CD4-positive, alpha-beta T cell treated with Interferon alpha-2 for 1 hour (primary cell): ENCODE results near the gene NPR3.

Experiments
- DNase-seq, 2 donors: peaks; one replicate each; pipeline ENCODE4 v3.0.0-alpha.2; 2020 to 2022

The NPR3 gene

DNA sequence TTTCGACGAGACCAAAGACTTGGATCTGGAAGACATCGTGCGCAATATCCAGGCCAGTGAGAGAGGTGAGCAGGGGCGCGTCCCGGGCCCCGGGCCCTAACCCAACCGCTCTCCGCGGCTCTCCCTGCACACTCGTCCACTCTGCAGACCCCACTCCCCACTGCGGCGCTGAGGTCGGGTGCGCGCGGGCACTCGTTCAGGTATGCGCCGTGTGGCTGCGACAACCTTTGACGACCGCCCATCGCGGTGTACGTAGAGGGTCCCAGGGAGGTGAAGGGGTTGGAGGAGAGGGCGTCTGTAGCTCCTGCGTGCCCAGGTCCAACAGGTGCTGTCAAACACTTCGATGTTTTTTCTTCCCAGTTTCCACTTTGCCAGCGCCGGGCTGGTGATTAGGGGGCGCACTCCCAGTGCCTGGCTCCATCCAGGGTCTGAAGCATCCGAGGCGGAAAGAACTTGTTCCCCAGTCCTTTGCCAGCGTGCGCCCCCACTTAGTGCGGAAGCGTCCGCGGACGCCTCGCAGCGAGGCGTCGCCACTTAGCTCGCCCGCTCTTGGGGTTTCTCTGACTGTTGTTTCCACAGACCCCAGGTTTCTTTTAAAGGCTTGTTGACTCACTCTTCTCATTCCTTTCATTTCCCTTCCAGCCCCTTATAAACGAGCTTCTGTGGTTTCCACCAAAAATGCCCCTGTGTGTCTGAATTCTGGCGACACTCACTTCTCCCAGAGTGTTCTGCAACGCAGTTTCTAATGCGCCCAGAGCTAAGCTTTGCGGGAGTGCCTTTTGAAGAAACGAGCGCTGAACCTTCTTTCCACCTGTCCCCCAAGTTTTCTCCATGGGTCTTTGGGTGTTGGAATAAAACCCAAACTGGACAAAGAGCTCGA lies 1.6 kb downstream of the NPR3 start:
- DNase-seq = no peak

DNA sequence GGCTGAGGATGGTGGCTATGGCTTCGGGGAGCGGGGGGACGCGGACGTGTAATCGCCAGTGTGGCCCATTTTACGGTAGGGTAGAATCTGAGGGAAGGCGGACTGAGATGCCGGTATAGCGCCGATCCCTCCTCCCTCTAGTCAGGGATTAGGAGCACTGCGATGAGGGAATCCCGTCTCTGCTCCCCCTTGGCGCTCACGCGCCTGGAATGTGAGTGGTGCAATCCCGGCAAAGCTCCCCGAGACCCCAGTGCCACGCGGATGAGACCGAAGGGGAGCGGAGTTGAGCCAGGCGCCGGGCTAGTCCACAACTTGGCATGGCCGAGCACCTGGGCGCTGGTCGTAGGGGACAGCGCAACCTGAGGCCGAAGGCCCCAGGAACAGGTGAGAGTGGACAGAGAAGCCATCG lies 2.2 kb downstream of the NPR3 start:
- DNase-seq = no peak

DNA sequence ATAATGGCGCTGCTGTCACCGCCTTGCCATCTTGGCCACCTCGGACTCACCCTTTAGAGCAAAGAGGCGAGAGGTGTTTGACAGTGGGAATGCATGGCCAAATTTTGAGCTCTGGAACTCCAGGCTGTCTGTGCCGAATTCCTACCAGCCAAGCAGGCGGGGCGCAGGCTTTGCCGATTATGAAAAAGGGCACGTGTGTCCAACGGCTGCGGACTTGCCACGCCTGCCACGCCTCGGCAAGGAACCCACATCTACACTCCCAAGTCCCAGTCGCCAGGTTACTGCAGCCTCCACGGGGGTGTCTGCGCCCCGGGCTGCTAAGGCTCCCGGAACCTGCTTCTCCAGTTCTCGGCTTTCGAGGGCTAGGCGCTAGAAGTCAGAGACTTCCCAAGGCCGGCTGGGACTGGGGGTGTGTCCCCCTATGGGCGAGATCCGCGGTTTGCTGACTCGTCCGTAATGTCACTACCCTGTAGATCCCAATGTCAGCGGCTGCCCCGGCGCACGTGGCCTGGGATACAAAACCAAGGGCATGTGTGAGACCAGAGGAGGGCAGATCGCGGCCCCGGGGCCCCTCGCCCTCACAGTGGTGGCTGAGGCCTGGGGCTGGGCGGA lies 2.8 kb downstream of the NPR3 start:
- DNase-seq = no peak

DNA sequence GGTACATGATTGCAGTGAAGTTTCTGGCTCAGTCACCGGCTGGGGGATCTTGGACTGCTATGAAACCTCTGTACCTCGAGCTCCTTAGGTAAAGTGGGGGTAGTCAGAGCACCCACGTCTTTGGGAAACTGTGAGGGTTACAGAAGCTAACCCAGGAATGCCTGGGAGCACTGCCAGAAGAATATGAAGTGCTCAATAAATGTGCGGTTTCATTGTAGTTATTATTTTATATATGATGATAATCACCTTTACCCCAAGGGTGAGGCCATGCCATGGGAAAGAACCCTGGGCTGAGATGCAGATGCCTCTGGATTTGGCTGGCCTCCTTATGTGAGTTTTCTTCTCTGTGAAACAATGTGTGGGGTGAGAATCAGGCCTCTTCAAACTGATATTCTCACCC lies 3.7 kb downstream of the NPR3 start:
- DNase-seq = no peak

DNA sequence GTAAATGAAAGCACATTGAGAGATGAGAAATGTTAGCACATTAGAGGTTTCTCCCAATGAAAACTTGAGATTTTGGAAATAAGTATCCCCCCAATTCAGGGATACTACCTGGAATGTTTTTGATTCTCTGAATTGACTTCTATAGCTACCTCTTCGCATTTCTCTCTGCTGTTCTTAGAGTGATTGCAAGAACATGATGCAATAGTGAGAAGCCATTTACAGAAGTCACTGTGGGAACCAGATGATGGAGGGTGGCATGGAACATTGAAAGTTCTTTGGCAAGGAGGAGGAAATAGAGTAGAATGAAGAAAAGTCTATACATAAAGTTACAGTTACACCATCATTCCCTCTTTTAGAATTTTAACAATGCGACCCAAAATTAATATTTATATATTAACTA lies 9.2 kb downstream of the NPR3 start:
- no peak for DNase-seq

DNA sequence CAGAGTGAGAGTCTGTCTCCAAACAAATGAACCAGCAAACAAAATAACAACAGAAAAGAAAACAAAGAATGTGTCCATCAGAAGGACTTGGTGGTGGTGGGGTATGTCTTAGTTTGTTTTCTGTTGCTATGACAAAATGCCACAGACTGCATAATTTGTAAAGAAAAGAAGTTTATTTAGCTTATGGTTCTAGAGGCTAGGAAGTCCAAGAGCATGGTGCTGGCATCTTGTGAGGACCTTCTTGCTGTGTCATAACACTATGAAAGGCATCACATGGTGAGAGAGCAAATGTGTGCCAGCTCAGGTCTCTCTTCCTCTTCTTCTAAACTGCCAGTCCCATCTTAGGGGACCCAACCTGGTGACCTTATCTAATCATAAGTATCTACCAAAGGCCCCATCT lies 10.5 kb downstream of the NPR3 start:
- DNase-seq = no peak

DNA sequence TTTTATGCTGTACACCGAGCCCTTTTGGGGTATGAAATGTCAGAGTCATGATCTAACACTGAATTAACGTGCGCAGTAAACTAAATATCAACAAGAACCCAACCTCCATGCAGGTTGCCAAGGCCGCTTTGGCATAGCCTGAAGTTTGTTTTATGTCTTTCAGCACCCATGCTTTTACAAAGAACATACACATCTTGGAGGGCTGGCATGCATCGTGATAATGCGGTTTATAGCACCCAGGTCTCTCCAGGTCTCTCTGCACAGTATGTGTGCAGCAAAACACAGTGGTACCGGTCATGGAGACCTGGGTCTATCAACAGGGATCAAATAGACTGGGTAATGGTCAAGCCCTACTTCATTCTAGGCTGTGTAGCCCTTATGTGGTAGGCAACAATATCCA lies 11.8 kb downstream of the NPR3 start:
- DNase-seq = no peak

DNA sequence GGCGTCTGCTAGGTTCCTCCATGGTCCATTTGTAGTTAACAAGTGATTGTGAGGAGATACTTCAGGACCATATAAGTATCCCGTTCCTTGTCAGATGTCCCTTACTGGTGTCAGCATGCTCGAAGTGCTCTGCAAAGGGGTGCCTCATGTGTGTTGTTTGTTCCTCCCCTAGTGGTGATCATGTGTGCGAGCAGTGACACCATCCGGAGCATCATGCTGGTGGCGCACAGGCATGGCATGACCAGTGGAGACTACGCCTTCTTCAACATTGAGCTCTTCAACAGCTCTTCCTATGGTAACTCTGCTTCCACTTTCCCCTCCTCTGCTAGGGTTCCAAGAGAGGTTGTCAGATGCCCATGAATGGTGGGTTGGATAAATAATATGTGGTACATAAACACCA lies 13.4 kb downstream of the NPR3 start:
- DNase-seq = no peak

DNA sequence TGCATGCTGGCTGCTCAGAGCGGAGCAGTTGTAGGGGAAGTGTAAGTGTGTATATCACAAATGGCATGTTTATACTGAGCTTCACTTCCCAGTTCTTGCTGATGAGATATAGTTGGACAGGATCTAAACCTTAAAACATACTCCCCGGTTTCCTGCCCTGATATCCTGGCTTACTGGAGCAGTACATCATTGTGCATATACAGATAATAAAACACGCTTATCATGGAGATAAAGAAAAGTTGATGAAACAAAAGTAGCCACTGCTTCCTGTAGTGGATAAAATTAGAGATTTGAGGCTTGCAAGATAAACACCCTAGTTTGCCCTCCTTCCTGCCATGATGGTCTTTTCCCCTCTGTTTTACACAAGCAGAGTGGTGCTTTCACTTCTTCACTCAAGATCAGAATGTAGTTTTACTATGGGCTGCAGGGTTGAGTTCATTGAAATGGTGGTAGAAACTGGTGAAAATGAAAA lies 15.0 kb downstream of the NPR3 start:
- DNase-seq = no peak

DNA sequence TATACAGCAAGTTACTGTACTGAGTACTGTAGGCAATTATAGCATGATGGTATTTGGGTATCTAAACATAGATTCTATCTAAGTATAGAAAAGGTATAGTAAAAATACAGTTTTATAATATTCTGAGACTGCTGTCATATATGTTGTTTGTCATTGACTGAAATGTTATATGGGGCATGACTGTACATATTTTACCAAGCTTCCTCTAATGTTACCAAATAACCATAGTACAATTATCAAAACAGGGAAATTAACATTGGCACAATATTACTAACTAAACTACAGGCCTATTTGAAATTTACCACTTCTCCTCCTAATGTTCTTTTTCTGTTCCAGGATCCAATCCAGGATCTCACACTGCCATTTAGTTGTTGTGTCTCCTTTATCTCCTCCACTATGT lies 18.5 kb downstream of the NPR3 start:
- DNase-seq = no peak

DNA sequence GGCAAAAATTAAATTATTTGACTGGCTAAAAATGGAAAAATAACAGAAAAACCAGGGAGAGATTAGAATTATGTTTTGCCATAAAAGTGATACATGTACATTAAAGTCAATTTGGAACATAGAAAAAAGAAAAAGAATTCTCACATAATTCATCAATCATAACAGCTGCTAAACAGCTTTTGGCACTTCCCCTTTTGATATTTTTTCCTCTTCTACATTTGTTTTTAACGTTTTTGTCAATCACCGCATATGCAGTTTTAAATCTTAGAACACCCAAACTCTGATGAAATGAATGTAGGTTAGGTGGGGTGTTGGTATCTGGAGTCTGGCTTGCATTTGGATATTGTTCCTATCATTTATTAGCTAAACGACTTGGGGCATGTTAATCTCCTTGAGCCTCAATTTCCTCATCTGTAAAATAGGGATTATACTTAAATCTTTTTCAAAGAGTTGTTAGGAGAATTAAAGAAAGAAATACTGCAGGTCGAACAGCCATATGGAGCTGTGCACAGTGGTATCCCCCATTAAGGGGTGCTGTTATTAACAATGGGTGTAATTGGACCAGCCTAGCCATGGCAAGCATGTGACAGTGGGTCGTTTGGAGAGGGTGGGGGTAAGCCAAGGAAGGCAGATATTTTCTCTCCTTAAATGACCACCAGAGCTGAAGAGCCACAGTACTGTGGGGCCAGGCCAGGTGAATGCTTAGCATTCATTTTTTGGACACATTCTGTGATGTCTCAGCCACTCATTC lies 22.6 kb downstream of the NPR3 start:
- DNase-seq = no peak

DNA sequence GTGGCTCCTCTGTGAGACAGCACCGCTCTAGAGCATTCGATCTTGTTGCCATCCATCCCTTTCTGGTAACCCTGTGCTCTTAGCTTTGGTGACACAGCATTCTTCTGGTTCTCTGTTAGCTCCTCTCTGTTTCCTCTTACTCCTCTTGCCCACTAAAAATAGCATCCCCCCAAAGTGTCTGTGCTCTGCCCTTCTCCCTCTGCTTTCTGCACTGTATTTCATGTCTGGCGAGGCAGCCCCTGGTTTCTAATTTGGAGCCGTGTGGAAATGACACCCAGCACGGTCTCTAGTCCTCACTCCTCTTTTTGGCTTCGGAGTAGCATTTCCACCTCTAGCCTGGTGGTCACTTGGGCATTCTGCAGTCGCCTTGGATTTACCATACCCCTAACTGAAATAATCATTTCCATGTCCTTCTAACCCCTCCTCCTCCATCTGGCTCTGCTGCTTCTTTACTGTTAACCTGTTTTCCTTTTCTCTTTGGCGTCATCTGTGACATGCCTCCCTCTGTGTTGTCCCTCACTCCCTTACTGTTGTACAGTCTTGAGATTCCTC lies 23.8 kb downstream of the NPR3 start:
- no peak for DNase-seq

DNA sequence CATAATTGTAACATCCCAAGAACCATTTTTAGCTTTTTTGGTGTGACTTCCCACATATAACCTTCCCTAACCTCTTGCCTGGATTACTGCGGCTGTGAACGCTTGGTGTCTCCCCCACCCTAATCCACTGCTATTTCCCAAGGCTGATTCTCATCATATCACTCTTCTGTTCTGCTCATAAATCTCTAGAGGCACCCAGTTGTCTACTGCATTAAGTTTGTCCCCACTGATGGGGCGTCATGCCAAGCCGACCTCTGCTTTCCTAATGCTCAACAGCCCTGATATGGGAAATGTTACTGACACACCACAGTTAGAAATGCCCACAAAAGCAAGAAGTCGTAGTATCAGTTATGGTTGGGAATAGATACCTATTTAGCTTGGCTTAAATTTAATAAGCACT lies 24.4 kb downstream of the NPR3 start:
- no peak for DNase-seq

DNA sequence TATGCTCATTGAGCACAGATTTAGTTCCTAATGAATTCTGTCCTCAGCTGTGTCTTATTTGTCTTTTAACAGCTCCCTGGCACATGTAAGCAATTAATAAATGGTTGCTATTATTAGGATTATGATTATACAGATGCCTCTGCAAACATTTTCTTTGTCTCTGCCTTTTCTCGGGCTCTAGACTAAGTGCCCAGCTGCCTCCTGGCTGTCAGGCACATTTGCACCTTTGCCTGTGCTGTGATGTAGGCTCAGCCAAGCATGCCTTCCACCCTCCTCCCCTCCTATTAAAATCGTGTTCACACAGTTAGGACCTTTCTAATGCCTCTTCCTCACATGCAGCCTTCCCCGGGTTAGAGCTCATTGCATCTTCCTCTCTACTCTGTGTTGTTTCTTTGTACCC lies 25.7 kb downstream of the NPR3 start:
- no peak for DNase-seq

DNA sequence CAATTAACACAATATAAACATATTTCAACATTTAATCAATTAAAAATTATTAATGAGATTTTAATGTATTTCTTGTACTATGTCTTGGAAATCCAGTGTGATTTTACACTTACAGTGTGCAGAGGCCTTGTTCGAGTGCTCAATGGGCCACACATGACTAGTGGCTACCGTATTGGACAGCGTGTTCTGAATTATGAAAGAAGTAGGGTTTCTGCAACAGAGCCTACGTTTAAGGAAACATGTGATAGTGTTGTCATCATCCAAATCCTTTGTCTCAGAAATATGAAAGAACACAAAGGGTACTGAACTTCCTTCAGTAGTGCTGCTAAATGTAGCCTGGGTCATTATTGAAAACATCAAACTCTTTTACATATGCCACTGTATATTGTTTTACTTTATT lies 29.5 kb downstream of the NPR3 start:
- no peak for DNase-seq

DNA sequence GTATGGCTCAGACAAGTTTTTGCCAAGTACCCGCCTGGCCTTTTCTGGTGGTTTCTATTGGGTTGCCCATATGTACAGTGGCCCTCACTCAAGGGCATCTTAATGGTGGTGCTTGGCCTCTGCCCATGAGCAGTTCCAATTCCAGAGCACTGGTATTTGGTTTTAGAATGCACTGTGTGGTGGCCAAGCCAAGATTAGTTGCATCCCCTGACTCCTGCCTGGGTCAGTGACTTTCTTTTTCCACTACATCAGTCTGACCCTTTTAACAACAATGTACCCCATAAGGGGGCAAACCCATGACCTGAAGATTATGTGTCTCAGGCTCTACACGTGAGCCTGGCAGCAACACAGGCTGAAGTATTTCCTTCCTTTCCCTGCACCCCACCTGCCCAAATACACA lies 34.2 kb downstream of the NPR3 start:
- no peak for DNase-seq

DNA sequence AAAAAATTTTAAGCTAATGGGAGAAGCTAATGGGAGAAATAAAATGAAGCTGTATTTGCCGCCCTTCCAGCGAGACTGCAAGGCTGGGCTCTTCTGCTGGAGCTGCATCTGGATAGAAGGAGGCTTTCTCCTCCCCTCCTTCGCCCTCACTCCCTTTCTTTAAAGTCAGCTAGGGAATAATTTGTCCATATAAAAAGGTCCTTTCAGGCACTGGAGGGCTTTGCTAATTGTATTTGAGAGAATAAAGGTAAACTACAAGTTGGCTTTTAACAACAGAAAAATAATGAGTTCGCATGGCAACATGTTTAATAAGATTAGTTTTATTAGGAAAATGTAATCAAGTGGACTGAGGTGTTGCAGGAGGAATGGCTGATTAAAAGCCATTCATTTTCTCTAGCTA lies 41.3 kb downstream of the NPR3 start:
- no peak for DNase-seq

DNA sequence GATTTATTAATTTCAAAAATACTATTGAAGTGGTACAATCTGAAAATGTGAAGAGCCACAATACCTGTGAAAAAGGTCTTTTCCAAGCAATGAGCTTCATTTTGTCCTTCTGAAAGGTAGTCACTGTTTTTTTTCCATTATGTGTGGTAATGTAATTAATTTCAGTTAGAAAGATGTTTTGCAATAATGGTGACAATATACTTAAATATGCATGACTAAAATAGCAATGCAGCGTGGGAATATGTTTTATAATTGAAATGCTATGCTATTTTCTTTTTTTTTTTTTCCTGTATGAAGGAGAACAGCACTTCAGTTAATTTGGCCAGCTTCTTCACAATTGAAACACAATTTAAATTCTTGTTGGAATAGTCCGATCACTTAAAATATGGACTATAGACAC lies 41.9 kb downstream of the NPR3 start:
- no peak for DNase-seq

DNA sequence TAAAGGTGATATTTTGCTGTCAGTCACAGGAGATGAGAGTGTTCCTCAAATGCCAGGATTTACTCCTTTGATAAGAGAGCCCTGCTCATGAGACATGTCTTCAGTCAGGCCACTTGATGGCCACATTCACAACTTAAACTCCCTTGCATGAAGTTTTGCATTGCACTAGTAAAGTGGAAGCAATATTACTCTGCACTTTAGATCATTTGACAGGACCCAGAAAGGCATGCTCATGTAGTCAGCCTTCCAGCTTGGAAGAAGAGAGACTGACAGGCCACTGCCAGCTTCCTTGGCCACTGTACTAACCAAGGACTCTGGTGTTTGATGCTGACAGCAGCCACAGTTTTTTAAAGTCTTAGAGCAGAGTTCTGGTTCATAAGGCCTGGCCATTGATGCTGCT lies 42.6 kb downstream of the NPR3 start:
- no peak for DNase-seq

DNA sequence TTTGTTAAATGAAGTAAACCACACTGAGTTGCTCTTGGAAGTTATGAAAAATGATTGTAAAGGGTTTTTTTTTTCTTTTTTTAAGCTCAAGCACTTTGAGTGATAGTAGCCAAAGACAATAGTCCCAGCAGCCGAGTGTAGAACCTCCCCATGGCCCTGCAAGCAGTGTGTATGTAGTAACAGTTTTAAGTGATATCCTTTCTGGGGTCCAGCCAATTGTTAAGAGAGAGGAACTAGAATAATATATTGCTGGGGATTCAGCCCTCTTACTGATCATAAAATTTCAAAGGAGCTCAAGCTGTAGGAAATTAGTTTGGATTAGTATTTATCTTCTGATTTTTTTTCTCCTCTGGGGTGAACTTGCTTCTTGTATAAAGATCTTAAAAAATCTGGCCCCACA lies 43.2 kb downstream of the NPR3 start:
- no peak for DNase-seq

DNA sequence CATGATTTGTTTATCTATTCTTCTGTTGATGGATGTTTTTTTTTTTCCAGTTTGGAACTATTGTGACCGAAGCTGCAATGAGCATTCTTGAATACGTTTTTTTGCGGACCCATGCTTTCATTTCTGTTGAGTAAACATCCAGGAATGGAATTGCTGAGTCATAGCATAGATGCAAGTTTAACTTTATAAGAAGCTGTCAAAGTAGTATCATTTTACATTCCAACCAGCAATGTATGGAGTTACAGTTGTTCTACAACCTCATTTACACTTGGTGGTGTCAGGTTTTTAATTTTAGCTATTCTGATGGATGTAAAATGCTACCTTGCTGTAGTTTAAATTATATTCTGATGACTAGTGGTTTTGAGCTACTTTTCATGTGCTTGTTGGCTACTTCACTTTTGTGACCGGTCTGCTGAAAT lies 49.0 kb downstream of the NPR3 start:
- DNase-seq = no peak

DNA sequence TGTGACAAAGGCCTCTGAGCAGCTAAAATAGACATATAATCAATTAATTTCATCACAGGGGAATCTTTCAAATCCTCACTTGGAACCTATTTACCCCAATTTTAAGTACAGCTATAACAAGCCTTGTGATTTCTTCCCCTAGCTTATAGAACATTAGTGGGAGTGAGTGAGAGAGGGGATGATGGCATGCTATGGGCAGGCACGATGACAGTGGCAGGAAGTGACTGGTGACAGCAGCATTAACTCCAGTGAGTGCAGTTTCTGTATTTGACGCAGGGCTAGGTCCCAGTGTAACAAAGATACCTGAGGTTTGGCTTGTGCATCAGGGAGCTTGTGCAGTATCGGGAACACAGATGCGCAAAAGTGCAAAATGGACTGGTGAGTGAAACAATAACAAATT lies 54.1 kb downstream of the NPR3 start:
- DNase-seq = no peak

DNA sequence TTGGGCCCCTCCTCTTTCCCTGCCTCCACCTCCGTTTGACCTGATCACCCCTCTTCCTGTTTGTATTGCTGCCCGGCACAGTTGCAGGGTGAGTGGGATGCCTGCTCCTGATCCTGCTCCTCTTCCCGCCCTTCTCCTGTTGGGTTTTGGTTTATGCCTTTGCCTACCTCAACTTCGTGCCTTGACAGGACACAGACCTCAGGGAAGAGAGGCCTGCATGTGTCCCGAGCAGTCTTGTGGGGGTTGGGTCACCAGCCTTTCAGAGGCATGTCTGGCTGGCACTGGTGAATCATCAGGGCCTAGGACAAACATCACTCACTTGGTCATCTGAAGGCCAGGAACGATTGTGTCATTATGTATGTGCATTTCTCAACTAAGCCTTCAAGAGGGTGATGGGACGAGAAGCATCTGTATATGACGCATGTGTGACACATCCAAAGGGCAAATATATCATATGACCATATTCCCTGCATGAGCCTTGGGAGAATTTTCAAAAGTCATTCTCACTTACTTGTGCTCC lies 56.9 kb downstream of the NPR3 start:
- DNase-seq = no peak
